H1 (cell line): Measurements from ENCODE around the gene CELF4. TPM values are rescaled to one million over a fixed set of nuclear protein-coding genes. Genes with fewer than 3 reads are reported as not detected.

ENCODE experiments used
- CTCF ChIA-PET: fragments of 300-600 bp; sonication (Branson Sonifier 250); formaldehyde crosslinking; loops from one replicate; lab custom pipeline; 2021; ENCODE audit not compliant: partially characterized antibody; lab: Charles Lee
- POLR2A ChIA-PET: fragments of 300-600 bp; sonication (Branson Sonifier 250); formaldehyde crosslinking; loops from one replicate; lab custom pipeline; 2021; ENCODE audit warnings: inconsistent platforms; ENCODE audit not compliant: partially characterized antibody; lab: Charles Lee
- DNase-seq, 2 experiments: peaks; one replicate each; pipeline versions ENCODE4 v3.0.0 to v3.0.0-alpha.2; 2010 to 2022; ENCODE audit warnings: low spot score in 2 of 2, low read depth in 1 of 2, mixed read lengths in 1 of 2
- FAIRE-seq: peaks from 2 replicates; lab custom pipeline; 2011; peaks lifted over from hg19 to GRCh38; lab: Jason Lieb, UNC
- H2AFZ ChIP-seq: 2 replicates; pipeline ENCODE4 v1.8.1; 2012; ENCODE audit warnings: low read length, inconsistent platforms
- H2AK5ac ChIP-seq: 2 replicates; pipeline ENCODE4 v1.6.1; 2013; ENCODE audit warnings: low read depth, low read length
- H2BK120ac ChIP-seq: replicated peaks from 2 replicates; pipeline ENCODE3; 2013; ENCODE audit warnings: low read depth, low read length, inconsistent platforms
- H2BK12ac ChIP-seq: 2 replicates; pipeline ENCODE4 v1.6.1; 2013; ENCODE audit warnings: low read depth, low read length
- H2BK15ac ChIP-seq: 2 replicates; pipeline ENCODE4 v1.6.1; 2013; ENCODE audit warnings: low read length
- H2BK20ac ChIP-seq: 2 replicates; pipeline ENCODE4 v1.6.1; 2013; ENCODE audit warnings: low read length
- H2BK5ac ChIP-seq: 2 replicates; pipeline ENCODE4 v1.6.1; 2013; ENCODE audit warnings: low read depth, low read length
- H3K14ac ChIP-seq: 2 replicates; pipeline ENCODE4 v1.6.1; 2013; ENCODE audit warnings: inconsistent platforms; ENCODE audit not compliant: insufficient read length
- H3K18ac ChIP-seq: 2 replicates; pipeline ENCODE4 v1.6.1; 2013; ENCODE audit warnings: low read length; ENCODE audit errors: extremely low read depth
- H3K23ac ChIP-seq: 2 replicates; pipeline ENCODE4 v1.6.1; 2013; ENCODE audit warnings: inconsistent platforms; ENCODE audit not compliant: insufficient read length
- H3K23me2 ChIP-seq: 2 replicates; pipeline ENCODE4 v1.6.1; 2013; ENCODE audit warnings: low read depth, low read length
- H3K27ac ChIP-seq: 2 replicates; pipeline ENCODE4 v1.6.1; 2011; ENCODE audit warnings: low read depth, low read length, inconsistent platforms
- H3K27me3 ChIP-seq, 4 experiments: replicated peaks in 1 of 4; 1 replicate in 1 of 4; 2 replicates in 3 of 4; pipeline versions ENCODE4 v1.6.1 to v1.8.1; 2011 to 2013; ENCODE audit warnings: low read length in 3 of 4, mild to moderate bottlenecking in 3 of 4, inconsistent platforms in 2 of 4, mixed read lengths in 2 of 4, moderate library complexity in 1 of 4; ENCODE audit not compliant: control insufficient read depth in 3 of 4, insufficient read depth in 3 of 4; ENCODE audit errors: extremely low read depth in 1 of 4
- H3K36me3 ChIP-seq, 4 experiments: 2 replicates each; pipeline versions ENCODE4 v1.6.1 to v1.8.1; 2011 to 2013; ENCODE audit warnings: mild to moderate bottlenecking in 4 of 4, low read length in 3 of 4, moderate library complexity in 2 of 4, control low read depth in 1 of 4, inconsistent platforms in 1 of 4; ENCODE audit not compliant: insufficient read depth in 4 of 4, control insufficient read depth in 2 of 4
- H3K4ac ChIP-seq: replicated peaks from 2 replicates; pipeline ENCODE3; 2013; ENCODE audit warnings: low read length, low read depth, mixed read lengths, inconsistent platforms; ENCODE audit not compliant: insufficient read length
- H3K4me1 ChIP-seq, 4 experiments: replicated peaks in 1 of 4; 1 replicate in 1 of 4; 2 replicates in 3 of 4; pipeline versions ENCODE4 v1.6.1 to v1.8.1; 2011 to 2013; ENCODE audit warnings: low read length in 3 of 4, inconsistent platforms in 2 of 4, mixed read lengths in 1 of 4; ENCODE audit not compliant: insufficient read depth in 4 of 4, control insufficient read depth in 3 of 4
- H3K4me2 ChIP-seq, 2 experiments: 2 replicates each; pipeline versions ENCODE4 v1.6.1 to v1.8.1; 2011 to 2013; ENCODE audit warnings: low read depth in 2 of 2, low read length in 2 of 2, control low read depth in 1 of 2, inconsistent platforms in 1 of 2, mild to moderate bottlenecking in 1 of 2; ENCODE audit not compliant: insufficient read depth in 1 of 2
- H3K4me3 ChIP-seq, 4 experiments: fragments of 200-600, 300-600 bp in 1 of 4; sonication (generic), shearing (Covaris generic), sonication (Bioruptor Twin) in 1 of 4; 2 replicates each; pipeline versions ENCODE4 v1.5.1 to v1.8.1; 2011 to 2016; ENCODE audit warnings: low read length in 4 of 4, low read depth in 3 of 4, control low read depth in 2 of 4, inconsistent platforms in 2 of 4, mild to moderate bottlenecking in 2 of 4, mixed read lengths in 1 of 4, moderate library complexity in 1 of 4; ENCODE audit not compliant: insufficient read depth in 2 of 4; ENCODE audit errors: extremely low read depth in 1 of 4
- H3K56ac ChIP-seq: replicated peaks from 2 replicates; pipeline ENCODE3; 2013; ENCODE audit warnings: low read depth, mild to moderate bottlenecking, mixed read lengths, low read length, inconsistent platforms; ENCODE audit not compliant: insufficient read length
- H3K79me1 ChIP-seq: 2 replicates; pipeline ENCODE4 v1.6.1; 2013; ENCODE audit warnings: low read depth, low read length, control low read depth
- H3K79me2 ChIP-seq, 2 experiments: 2 replicates each; pipeline versions ENCODE4 v1.6.1 to v1.8.1; 2012 to 2013; ENCODE audit warnings: low read length in 2 of 2, mild to moderate bottlenecking in 2 of 2, inconsistent platforms in 1 of 2; ENCODE audit not compliant: insufficient read depth in 2 of 2, control insufficient read depth in 1 of 2
- H3K9ac ChIP-seq, 4 experiments: replicated peaks in 1 of 4; 1 replicate in 1 of 4; 2 replicates in 3 of 4; pipeline versions ENCODE4 v1.6.1 to v1.8.1; 2011 to 2013; ENCODE audit warnings: low read depth in 3 of 4, low read length in 3 of 4, control low read depth in 2 of 4, mild to moderate bottlenecking in 2 of 4, moderate library complexity in 2 of 4, inconsistent platforms in 1 of 4; ENCODE audit errors: extremely low read depth in 1 of 4
- H3K9me3 ChIP-seq, 2 experiments: 2 replicates each; pipeline versions ENCODE4 v1.6.1 to v1.8.1; 2012 to 2013; ENCODE audit warnings: mild to moderate bottlenecking in 2 of 2, moderate library complexity in 2 of 2, control low read depth in 1 of 2, inconsistent platforms in 1 of 2, low read depth in 1 of 2, low read length in 1 of 2, mixed read lengths in 1 of 2; ENCODE audit not compliant: insufficient read depth in 2 of 2
- H4K20me1 ChIP-seq, 2 experiments: replicated peaks in 1 of 2; 2 replicates each; pipeline versions ENCODE3 to v1.8.1; 2011 to 2013; ENCODE audit warnings: inconsistent platforms in 2 of 2, low read length in 2 of 2, mild to moderate bottlenecking in 1 of 2; ENCODE audit not compliant: insufficient read depth in 2 of 2, control insufficient read depth in 1 of 2
- H4K5ac ChIP-seq: 2 replicates; pipeline ENCODE4 v1.6.1; 2013; ENCODE audit warnings: low read length, low read depth, mixed read lengths, inconsistent platforms; ENCODE audit not compliant: insufficient read length
- H4K8ac ChIP-seq: 2 replicates; pipeline ENCODE4 v1.8.0; 2013; ENCODE audit warnings: mild to moderate bottlenecking, moderate library complexity, low read length, inconsistent platforms; ENCODE audit not compliant: insufficient read depth; ENCODE audit errors: extremely low read depth
- H4K91ac ChIP-seq: replicated peaks from 2 replicates; pipeline ENCODE3; 2013; ENCODE audit warnings: low read length, mixed read lengths, inconsistent platforms; ENCODE audit not compliant: insufficient read length
- BCL11A ChIP-seq, 2 experiments: IDR thresholded peaks; one replicate each; pipeline ENCODE4 v1.6.1; 2011; ENCODE audit warnings: low read depth in 2 of 2, low read length in 2 of 2, mild to moderate bottlenecking in 2 of 2
- CHD1 ChIP-seq: IDR thresholded peaks from 2 replicates; pipeline ENCODE4 v1.6.1; 2012; ENCODE audit warnings: low read depth, low read length, improper control_type of control experiment
- CHD2 ChIP-seq: IDR thresholded peaks from 2 replicates; pipeline ENCODE4 v1.6.1; 2012; ENCODE audit warnings: low read length, improper control_type of control experiment
- CTBP2 ChIP-seq: IDR thresholded peaks from 2 replicates; pipeline ENCODE4 v1.7.0; 2011; ENCODE audit warnings: borderline replicate concordance, mild to moderate bottlenecking, moderate library complexity, mixed read lengths, low read length; ENCODE audit not compliant: insufficient read depth, insufficient read length
- CTCF ChIP-seq, 3 experiments: IDR thresholded peaks; 1 replicate in 2 of 3; 2 replicates in 1 of 3; pipeline versions ENCODE4 v1.5.1 to v1.6.1; 2011; ENCODE audit warnings: low read length in 3 of 3, mild to moderate bottlenecking in 3 of 3, inconsistent platforms in 2 of 3, low read depth in 1 of 3, moderate library complexity in 1 of 3; ENCODE audit not compliant: insufficient read depth in 1 of 3; ENCODE audit errors: control extremely low read depth in 1 of 3
- FOSL1 ChIP-seq: IDR thresholded peaks from 2 replicates; pipeline ENCODE4 v1.6.1; 2011; ENCODE audit warnings: mild to moderate bottlenecking, low read depth, low read length, moderate library complexity; ENCODE audit not compliant: insufficient read depth
- NRF1 ChIP-seq: IDR thresholded peaks from 2 replicates; pipeline ENCODE4 v1.6.1; 2011; ENCODE audit warnings: mild to moderate bottlenecking, low read depth, low read length, improper control_type of control experiment
- SRF ChIP-seq: IDR thresholded peaks from 2 replicates; pipeline ENCODE4 v1.6.1; 2011; ENCODE audit warnings: mild to moderate bottlenecking, low read depth, low read length, moderate library complexity
- SUZ12 ChIP-seq: fragments of 200-600 bp; sonication (generic); IDR thresholded peaks from 2 replicates; pipeline ENCODE4 v1.6.1; 2012; ENCODE audit warnings: mild to moderate bottlenecking, inconsistent platforms, low read length, moderate library complexity, mixed read lengths
- TBP ChIP-seq: IDR thresholded peaks from 2 replicates; pipeline ENCODE4 v1.6.1; 2011; ENCODE audit warnings: low read depth, low read length, improper control_type of control experiment
- WGBS, 2 experiments: shearing (Covaris generic) in 1 of 2; methylation state at CpG; one replicate each; pipeline versions ENCODE4 v1.1.6 to v1.1.7; 2013 to 2015; ENCODE audit warnings: low lambda C conversion rate in 2 of 2, mixed read lengths in 2 of 2, inconsistent platforms in 1 of 2, low coverage in 1 of 2, missing lambda C conversion rate in 1 of 2; ENCODE audit not compliant: insufficient replicate concordance in 2 of 2, insufficient coverage in 1 of 2, insufficient read length in 1 of 2; ENCODE audit errors: extremely low coverage in 1 of 2, missing lambda C conversion rate in 1 of 2; 5-methylcytosine and 5-hydroxymethylcytosine counted together
- polyA plus RNA-seq, 7 experiments: library from polyadenylated mRNA; depleted of rRNA in 3 of 7; stranded (reverse) in 5 of 7; unstranded in 2 of 7; fragments of >200 nt in 5 of 7; fragments of 200-250 nt in 2 of 7; gene quantifications; 1 replicate in 5 of 7; 2 replicates in 1 of 7; 4 replicates in 1 of 7; pipeline versions ENCODE4 v1.2.1 to v1.2.3, GENCODE V29; 2011 to 2013; ENCODE audit warnings: missing spikeins in 2 of 7, mixed read lengths in 2 of 7
- total RNA-seq: library from RNA; stranded (reverse); fragmentation: NEBNext Ultra II Directional; extraction: Animal tissue kit (Norgen Biotek cat#: 25700); gene quantifications from 2 replicates; pipeline ENCODE4 v1.2.1, GENCODE V29; 2021

CELF4 gene
- total and polyA plus RNA-seq, 2 of the 8 experiments (the other 6 are each of a cell fraction or from before 2014, with no cell fraction given) = 1.6 to 3.4 TPM

DNA sequence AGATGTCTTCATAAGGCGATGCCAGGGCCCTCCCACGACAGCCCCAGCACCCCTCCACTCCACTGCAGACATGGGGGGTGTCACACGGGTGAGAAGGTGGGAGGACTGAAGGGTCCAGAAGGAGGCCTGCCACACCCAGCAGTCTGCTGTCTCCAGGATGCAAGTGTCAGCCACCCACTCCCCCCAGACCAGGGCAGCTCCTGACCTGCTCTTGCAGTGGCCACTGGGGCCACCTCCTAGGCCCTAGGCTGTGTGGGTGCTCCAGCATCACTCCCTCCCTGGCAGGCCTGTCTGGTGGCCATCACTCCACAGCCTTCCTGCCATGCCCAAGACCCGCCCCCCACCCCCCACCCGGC, 171.0 kb downstream of the CELF4 start:
- Histone ChIP-seq H3K4ac (no peak overlapping the region), H3K4me3 (peak overlapping the region in 3 of 4 experiments; percentile 33 to 58 (median 40); a peak in 4 of 8 replicates), H4K5ac (no peak overlapping the region), H3K79me1 (no peaks in the 10 kb centered on the region; the same call in 1 of the 2 replicates), H4K20me1 (peaks cover 0 to 2% of the 10 kb centered on the region in 2 experiments), H4K91ac (no peak overlapping the region), H3K79me2 (no peaks in the 10 kb centered on the region), H2BK5ac (0 out of 2 replicates have a peak overlapping the region, but pooled peaks have one; percentile 44), H2BK120ac (no peak overlapping the region), H3K36me3 (no peaks in the 10 kb centered on the region), H3K23me2 (peaks cover 2% of the 10 kb centered on the region; the same call in 1 of the 2 replicates), H3K9me3 (peaks cover 6 to 7% of the 10 kb centered on the region in 2 experiments; a peak in 3 of 4 replicates), H3K27me3 (peaks cover 4 to 43% (median 27%) of the 10 kb centered on the region in 4 experiments), H2BK20ac (no peak overlapping the region), H3K9ac (no peak overlapping the region), H2BK15ac (no peak overlapping the region), H3K4me1 (peaks cover 0 to 17% (median 14%) of the 10 kb centered on the region in 4 experiments; a peak in 6 of 7 replicates), H2AK5ac (no peak overlapping the region), H3K56ac (no peak overlapping the region), H2AFZ (no peak overlapping the region), H3K14ac (no peak overlapping the region), H4K8ac (no peak overlapping the region), H3K23ac (no peak overlapping the region), H3K18ac (no peak overlapping the region; the same call in 1 of the 2 replicates), H2BK12ac (peak overlapping the region; percentile 5; the same call in 1 of the 2 replicates), H3K4me2 (peak overlapping the region; percentile 80 to 81), H3K27ac (no peak overlapping the region)
- ChIA-PET POLR2A (no interaction called here), CTCF (interaction anchor here (0.6 to 1.6 kb wide), 12 partner anchors 9 to 140 kb away, joined by 3 to 5 read pairs (median 3); no protein-coding TSS in a partner anchor)
- TF ChIP-seq TBP (no peak), SUZ12 (no peak), FOSL1 (no peak), CTBP2 (no peak), NRF1 (no peak), SRF (no peak), BCL11A (IDR thresholded peaks at IDR 0.05; ENCODE audit: low read depth in 2 of 2, low read length in 2 of 2) (no peak), CTCF (IDR thresholded peaks at IDR 0.05; ENCODE audit: control extremely low read depth in 1 of 3, insufficient read depth in 1 of 3, low read depth in 1 of 3, low read length in 3 of 3) (no peak), CHD1 (no peak), CHD2 (no peak)
- WGBS, 2 experiments = 87% methylated on average over 3 of the region's 5 CpGs; no CpG with 5 or more reads in 1 of the 2 experiments
- DNase-seq = no peak
- no peak for FAIRE-seq
